IMR-90 (cell line): ENCODE measurements around the gene SPATA13. TPM values are rescaled to one million over a fixed set of nuclear protein-coding genes. Genes with fewer than 3 reads are reported as not detected.

Experiments used
- ATAC-seq: fragments of 200-7000 bp; cut with Tn5 transposase; 2 replicates; pipeline ENCODE4 v1.9.1; 2020; ENCODE audit warnings: low read depth, mild to moderate bottlenecking, moderate library complexity
- BruUV-seq: library from RNA; stranded (reverse); fragments of 400-500 nt; replicated peaks from 2 replicates; lab custom pipeline; 2021; lab: Mats Ljungman, UMichigan
- CTCF ChIA-PET: fragments of 300-600 bp; formaldehyde crosslinking; extraction: SDS; loops from one replicate; lab custom pipeline; 2021; ENCODE audit warnings: antibody characterized with exemption; lab: Yijun Ruan, JAX
- POLR2A ChIA-PET: fragments of 300-600 bp; sonication (Branson Sonifier 250); formaldehyde crosslinking; loops from one replicate; lab custom pipeline; 2022; ENCODE audit warnings: antibody characterized with exemption; ENCODE audit not compliant: unreplicated experiment; lab: Charles Lee
- DNase-seq: peaks from one replicate; pipeline ENCODE4 v3.0.0; 2013
- H2AFZ ChIP-seq: replicated peaks from 2 replicates; pipeline ENCODE3; 2013; ENCODE audit warnings: low read length, mild to moderate bottlenecking; ENCODE audit not compliant: poor library complexity
- H2AK5ac ChIP-seq: 2 replicates; pipeline ENCODE4 v1.6.1; 2013; ENCODE audit warnings: low read depth, low read length, inconsistent platforms
- H2AK9ac ChIP-seq: replicated peaks from 2 replicates; pipeline ENCODE3; 2013; ENCODE audit warnings: mild to moderate bottlenecking, low read depth, low read length, moderate library complexity; ENCODE audit not compliant: poor library complexity
- H2BK120ac ChIP-seq: 2 replicates; pipeline ENCODE4 v1.6.1; 2013; ENCODE audit warnings: low read depth, low read length, inconsistent platforms
- H2BK15ac ChIP-seq: 3 replicates; pipeline ENCODE4 v1.6.1; 2013; ENCODE audit warnings: low read depth, low read length, inconsistent platforms
- H2BK20ac ChIP-seq: 2 replicates; pipeline ENCODE4 v1.6.1; 2013; ENCODE audit warnings: low read depth, mild to moderate bottlenecking, inconsistent platforms, low read length, moderate library complexity
- H2BK5ac ChIP-seq: 2 replicates; pipeline ENCODE4 v1.6.1; 2013; ENCODE audit warnings: mild to moderate bottlenecking, low read depth, low read length, inconsistent platforms; ENCODE audit not compliant: poor library complexity, severe bottlenecking
- H3K14ac ChIP-seq: replicated peaks from 2 replicates; pipeline ENCODE4 v1.6.1; 2013; ENCODE audit warnings: low read depth, low read length, inconsistent platforms
- H3K18ac ChIP-seq: 2 replicates; pipeline ENCODE4 v1.6.1; 2013; ENCODE audit warnings: low read depth, low read length, control low read depth
- H3K23ac ChIP-seq: 2 replicates; pipeline ENCODE4 v1.6.1; 2013; ENCODE audit warnings: low read depth, low read length, inconsistent platforms
- H3K27ac ChIP-seq: 2 replicates; pipeline ENCODE4 v1.5.1; 2013; ENCODE audit warnings: mild to moderate bottlenecking, control low read depth, low read length; ENCODE audit not compliant: insufficient read depth
- H3K27me3 ChIP-seq: 2 replicates; pipeline ENCODE4 v1.6.1; 2013; ENCODE audit warnings: low read length; ENCODE audit not compliant: control insufficient read depth, insufficient read depth
- H3K36me3 ChIP-seq: 2 replicates; pipeline ENCODE4 v1.6.1; 2013; ENCODE audit warnings: low read length, mixed read lengths; ENCODE audit not compliant: control insufficient read depth, insufficient read depth
- H3K4ac ChIP-seq: 2 replicates; pipeline ENCODE4 v1.6.1; 2013; ENCODE audit warnings: low read depth, low read length, inconsistent platforms
- H3K4me1 ChIP-seq: 2 replicates; pipeline ENCODE4 v1.6.1; 2013; ENCODE audit warnings: low read length, mixed read lengths; ENCODE audit not compliant: control insufficient read depth, insufficient read depth
- H3K4me2 ChIP-seq: 2 replicates; pipeline ENCODE4 v1.6.1; 2013; ENCODE audit warnings: low read depth, mild to moderate bottlenecking, control low read depth, low read length, moderate library complexity
- H3K4me3 ChIP-seq: 2 replicates; pipeline ENCODE4 v1.5.1; 2013; ENCODE audit warnings: low read depth, mild to moderate bottlenecking, control low read depth, low read length, moderate library complexity; ENCODE audit not compliant: insufficient read depth
- H3K56ac ChIP-seq: 2 replicates; pipeline ENCODE4 v1.6.1; 2013; ENCODE audit warnings: low read length, inconsistent platforms; ENCODE audit not compliant: insufficient read depth; ENCODE audit errors: extremely low read depth
- H3K79me1 ChIP-seq, 2 experiments: 2 replicates each; pipeline ENCODE4 v1.6.1; 2013; ENCODE audit warnings: low read length in 2 of 2, inconsistent platforms in 1 of 2, low read depth in 1 of 2
- H3K9ac ChIP-seq: 2 replicates; pipeline ENCODE4 v1.6.1; 2013; ENCODE audit warnings: low read depth, low read length, control low read depth
- H3K9me1 ChIP-seq: 2 replicates; pipeline ENCODE4 v1.6.1; 2013; ENCODE audit warnings: low read length, inconsistent platforms; ENCODE audit not compliant: insufficient read depth
- H3K9me3 ChIP-seq: 2 replicates; pipeline ENCODE4 v1.6.1; 2013; ENCODE audit warnings: low read length; ENCODE audit not compliant: control insufficient read depth, insufficient read depth
- H4K20me1 ChIP-seq: 2 replicates; pipeline ENCODE4 v1.6.1; 2013; ENCODE audit warnings: low read length, inconsistent platforms; ENCODE audit not compliant: insufficient read depth
- H4K5ac ChIP-seq: 2 replicates; pipeline ENCODE4 v1.6.1; 2013; ENCODE audit warnings: mild to moderate bottlenecking, low read depth, low read length, control low read depth
- H4K8ac ChIP-seq, 2 experiments: 2 replicates each; pipeline ENCODE4 v1.6.1; 2013; ENCODE audit warnings: low read depth in 2 of 2, low read length in 2 of 2, control low read depth in 1 of 2, inconsistent platforms in 1 of 2
- H4K91ac ChIP-seq: 2 replicates; pipeline ENCODE4 v1.6.1; 2013; ENCODE audit warnings: low read depth, low read length, inconsistent platforms; ENCODE audit not compliant: insufficient read depth
- CEBPB ChIP-seq: IDR thresholded peaks from 2 replicates; pipeline ENCODE4 v1.6.1; 2012; ENCODE audit warnings: low read depth, low read length, improper control_type of control experiment
- NFE2L2 ChIP-seq: fragments of 150-350 bp; IDR thresholded peaks from 2 replicates; pipeline ENCODE4 v1.6.1; 2016; ENCODE audit warnings: low read depth, mild to moderate bottlenecking, low read length
- SMC3 ChIP-seq: fragments of 150-350 bp; IDR thresholded peaks from 2 replicates; pipeline ENCODE4 v1.6.1; 2016; ENCODE audit warnings: low read depth, mild to moderate bottlenecking, antibody characterized with exemption, low read length, moderate library complexity
- WGBS, 2 experiments: methylation state at CpG; one replicate each; pipeline versions ENCODE4 v1.1.5 to v1.1.7; 2013; ENCODE audit warnings: missing lambda C conversion rate in 2 of 2; ENCODE audit not compliant: insufficient read length in 1 of 2; ENCODE audit errors: extremely low coverage in 2 of 2; 5-methylcytosine and 5-hydroxymethylcytosine counted together
- dilution Hi-C: fragments of 300-500 bp; cut with HindIII; formaldehyde crosslinking; loops from one replicate; pipeline ENCODE4 v1.14.3; 2018; ENCODE audit warnings: low sequenced_read_pairs; ENCODE audit not compliant: unreplicated experiment
- in situ Hi-C: fragments of 300-500 bp; cut with MboI; formaldehyde crosslinking; loops from 3 replicates; pipeline ENCODE4 v1.14.3; 2019; ENCODE audit warnings: low sequenced_read_pairs, inconsistent platforms, mixed read lengths
- intact Hi-C: fragments of 100-400 bp; cut with micrococcal nuclease; formaldehyde crosslinking; loops from 2 replicates; pipeline ENCODE4 v1.10.0; 2022
- polyA plus RNA-seq, 3 experiments: library from polyadenylated mRNA; depleted of rRNA; stranded (reverse); fragments of >200 nt; gene quantifications; 2 replicates each; pipeline ENCODE4 v1.2.3, GENCODE V29; 2012; ENCODE audit warnings: low replicate concordance in 1 of 3
- total RNA-seq: library from RNA; depleted of rRNA; stranded (reverse); fragments of >200 nt; gene quantifications from 2 replicates; pipeline ENCODE4 v1.2.3, GENCODE V29; 2012
- TF ChIP-seq, protein P1 (sequence below): fragments of 150-350 bp; IDR thresholded peaks from 2 replicates; pipeline ENCODE4 v1.6.1; 2016; ENCODE audit warnings: low read depth, mild to moderate bottlenecking, low read length, moderate library complexity, borderline replicate concordance
- TF ChIP-seq, protein P2 (sequence below): conservative IDR thresholded peaks from 2 replicates; pipeline ENCODE4 v1.5.1; 2012; ENCODE audit warnings: mild to moderate bottlenecking, low read depth, low read length, improper control_type of control experiment

The SPATA13 gene
- total and polyA plus RNA-seq, 2 of the 4 experiments (the other 2 are of a cell fraction): 10.5 to 12.5 TPM

DNA sequence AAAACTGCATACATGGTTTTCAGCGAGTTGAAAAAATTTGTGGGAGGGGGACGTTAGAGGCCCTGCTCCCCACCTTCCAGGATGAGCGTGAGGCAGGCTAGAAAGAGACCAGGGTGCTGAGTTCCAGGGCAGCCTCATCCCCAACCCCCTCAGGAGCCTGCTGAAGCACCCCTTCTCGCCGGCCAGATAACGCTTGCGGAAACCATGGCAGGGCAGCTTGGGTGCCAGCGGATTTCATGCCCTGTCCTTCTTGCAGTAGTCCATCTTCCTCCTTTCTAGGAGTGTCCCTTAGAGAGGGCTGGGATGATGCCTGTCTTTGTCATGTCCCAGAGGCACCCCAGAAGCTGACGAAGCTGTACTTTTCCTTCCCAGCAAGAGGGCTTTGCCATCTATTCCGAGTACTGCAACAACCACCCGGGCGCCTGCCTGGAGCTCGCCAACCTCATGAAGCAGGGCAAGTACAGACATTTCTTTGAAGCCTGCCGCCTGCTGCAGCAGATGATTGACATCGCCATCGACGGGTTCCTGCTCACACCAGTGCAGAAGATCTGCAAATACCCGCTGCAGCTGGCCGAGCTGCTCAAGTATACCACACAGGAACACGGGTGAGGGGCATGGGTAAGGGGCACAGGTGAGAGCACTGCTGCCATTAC, 129.9 kb downstream of the SPATA13 start:
- H3K9me1 ChIP-seq: peaks cover 11% of the 10 kb centered on the region

More for the DNA sequence above, 129.9 kb downstream of the SPATA13 start:
- peaks cover 2% of the 10 kb centered on the region for H3K4me1 ChIP-seq
- H3K14ac ChIP-seq: no peak overlapping the region
- TF ChIP-seq, protein P1, sequence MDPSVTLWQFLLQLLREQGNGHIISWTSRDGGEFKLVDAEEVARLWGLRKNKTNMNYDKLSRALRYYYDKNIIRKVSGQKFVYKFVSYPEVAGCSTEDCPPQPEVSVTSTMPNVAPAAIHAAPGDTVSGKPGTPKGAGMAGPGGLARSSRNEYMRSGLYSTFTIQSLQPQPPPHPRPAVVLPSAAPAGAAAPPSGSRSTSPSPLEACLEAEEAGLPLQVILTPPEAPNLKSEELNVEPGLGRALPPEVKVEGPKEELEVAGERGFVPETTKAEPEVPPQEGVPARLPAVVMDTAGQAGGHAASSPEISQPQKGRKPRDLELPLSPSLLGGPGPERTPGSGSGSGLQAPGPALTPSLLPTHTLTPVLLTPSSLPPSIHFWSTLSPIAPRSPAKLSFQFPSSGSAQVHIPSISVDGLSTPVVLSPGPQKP: no peak
- TF ChIP-seq SMC3 (no peak), CEBPB (no peak), NFE2L2 (no peak)
- TF ChIP-seq, protein P2, sequence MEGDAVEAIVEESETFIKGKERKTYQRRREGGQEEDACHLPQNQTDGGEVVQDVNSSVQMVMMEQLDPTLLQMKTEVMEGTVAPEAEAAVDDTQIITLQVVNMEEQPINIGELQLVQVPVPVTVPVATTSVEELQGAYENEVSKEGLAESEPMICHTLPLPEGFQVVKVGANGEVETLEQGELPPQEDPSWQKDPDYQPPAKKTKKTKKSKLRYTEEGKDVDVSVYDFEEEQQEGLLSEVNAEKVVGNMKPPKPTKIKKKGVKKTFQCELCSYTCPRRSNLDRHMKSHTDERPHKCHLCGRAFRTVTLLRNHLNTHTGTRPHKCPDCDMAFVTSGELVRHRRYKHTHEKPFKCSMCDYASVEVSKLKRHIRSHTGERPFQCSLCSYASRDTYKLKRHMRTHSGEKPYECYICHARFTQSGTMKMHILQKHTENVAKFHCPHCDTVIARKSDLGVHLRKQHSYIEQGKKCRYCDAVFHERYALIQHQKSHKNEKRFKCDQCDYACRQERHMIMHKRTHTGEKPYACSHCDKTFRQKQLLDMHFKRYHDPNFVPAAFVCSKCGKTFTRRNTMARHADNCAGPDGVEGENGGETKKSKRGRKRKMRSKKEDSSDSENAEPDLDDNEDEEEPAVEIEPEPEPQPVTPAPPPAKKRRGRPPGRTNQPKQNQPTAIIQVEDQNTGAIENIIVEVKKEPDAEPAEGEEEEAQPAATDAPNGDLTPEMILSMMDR: no peak
- POLR2A ChIA-PET: no interaction called here
- H3K56ac ChIP-seq: no peak overlapping the region
- H3K27me3 ChIP-seq: no peaks in the 10 kb centered on the region
- H4K5ac ChIP-seq: no peak overlapping the region
- H3K79me1 ChIP-seq: peaks cover 0 to 4% of the 10 kb centered on the region in 2 experiments; a peak in 1 of 4 replicates
- no TSS peak for BruUV-seq
- H2AK9ac ChIP-seq: peak overlapping the region; percentile 45
- H2BK5ac ChIP-seq: no peak overlapping the region
- peaks cover 47% of the 10 kb centered on the region for H3K36me3 ChIP-seq
- H2AK5ac ChIP-seq: no peak overlapping the region
- H3K18ac ChIP-seq: no peak overlapping the region
- no peak overlapping the region for H3K27ac ChIP-seq
- no peak overlapping the region for H2BK120ac ChIP-seq
- H2BK15ac ChIP-seq: no peak overlapping the region
- no peak overlapping the region for H4K8ac ChIP-seq
- peak overlapping the region; percentile 56 for H2AFZ ChIP-seq
- DNase-seq: no peak
- 0 out of 2 replicates have a peak overlapping the region, but pooled peaks have one; percentile 16 for H2BK20ac ChIP-seq
- ATAC-seq: no peak
- no peak overlapping the region for H3K4me2 ChIP-seq
- CTCF ChIA-PET: no interaction called here
- 99% methylated on average over 12 of the region's 20 CpGs; no CpG with 5 or more reads in 1 of the 2 experiments for WGBS, 2 experiments
- H3K23ac ChIP-seq: no peak overlapping the region
- H3K9me3 ChIP-seq: no peaks in the 10 kb centered on the region
- intact Hi-C loops (no loop called here), in situ Hi-C loops (no loop called here), dilution Hi-C loops (no loop called here)
- no peaks in the 10 kb centered on the region for H4K20me1 ChIP-seq
- H3K4me3 ChIP-seq: no peak overlapping the region
- no peak overlapping the region for H3K4ac ChIP-seq
- no peak overlapping the region for H3K9ac ChIP-seq
- H4K91ac ChIP-seq: no peak overlapping the region
